Astrocyte (in vitro differentiated cells and primary cell): ENCODE measurements around the gene RNF5.

Experiments
- EZH2 ChIP-seq: IDR thresholded peaks from 2 replicates; pipeline ENCODE4 v1.6.1; 2012; ENCODE audit warnings: mild to moderate bottlenecking, low read length, inconsistent platforms; ENCODE audit not compliant: insufficient read depth
- TF ChIP-seq, protein P1 (sequence below): IDR thresholded peaks from 2 replicates; pipeline ENCODE4 v1.5.1; 2011; ENCODE audit warnings: low read depth, mild to moderate bottlenecking, inconsistent platforms, low read length, moderate library complexity; ENCODE audit not compliant: insufficient read depth

DNA sequence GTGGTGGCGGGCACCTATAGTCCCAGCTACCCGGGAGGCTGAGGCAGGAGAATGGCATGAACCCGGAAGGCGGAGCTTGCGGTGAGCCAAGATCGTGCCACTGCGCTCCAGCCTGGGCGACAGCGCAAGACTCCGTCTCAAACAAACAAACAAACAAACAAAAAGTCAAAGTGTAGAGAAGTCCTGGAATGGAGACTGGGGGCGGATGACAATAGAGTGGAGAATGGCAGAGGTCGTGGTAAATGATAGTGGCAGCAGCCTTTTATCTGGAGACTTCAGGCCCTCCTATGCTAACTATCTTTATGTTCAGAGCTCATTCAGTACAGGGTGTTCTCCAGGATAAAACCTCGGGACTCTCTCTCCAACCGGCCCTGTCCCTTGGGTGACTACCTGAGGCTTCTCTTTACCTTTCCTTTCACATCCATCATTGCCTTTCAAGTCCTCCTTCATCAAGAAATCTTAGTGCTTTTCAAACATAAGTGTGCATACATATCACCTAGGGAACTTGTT lies 46.7 kb upstream of the RNF5 start:
- TF ChIP-seq, protein P1, sequence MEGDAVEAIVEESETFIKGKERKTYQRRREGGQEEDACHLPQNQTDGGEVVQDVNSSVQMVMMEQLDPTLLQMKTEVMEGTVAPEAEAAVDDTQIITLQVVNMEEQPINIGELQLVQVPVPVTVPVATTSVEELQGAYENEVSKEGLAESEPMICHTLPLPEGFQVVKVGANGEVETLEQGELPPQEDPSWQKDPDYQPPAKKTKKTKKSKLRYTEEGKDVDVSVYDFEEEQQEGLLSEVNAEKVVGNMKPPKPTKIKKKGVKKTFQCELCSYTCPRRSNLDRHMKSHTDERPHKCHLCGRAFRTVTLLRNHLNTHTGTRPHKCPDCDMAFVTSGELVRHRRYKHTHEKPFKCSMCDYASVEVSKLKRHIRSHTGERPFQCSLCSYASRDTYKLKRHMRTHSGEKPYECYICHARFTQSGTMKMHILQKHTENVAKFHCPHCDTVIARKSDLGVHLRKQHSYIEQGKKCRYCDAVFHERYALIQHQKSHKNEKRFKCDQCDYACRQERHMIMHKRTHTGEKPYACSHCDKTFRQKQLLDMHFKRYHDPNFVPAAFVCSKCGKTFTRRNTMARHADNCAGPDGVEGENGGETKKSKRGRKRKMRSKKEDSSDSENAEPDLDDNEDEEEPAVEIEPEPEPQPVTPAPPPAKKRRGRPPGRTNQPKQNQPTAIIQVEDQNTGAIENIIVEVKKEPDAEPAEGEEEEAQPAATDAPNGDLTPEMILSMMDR: no peak
- TF ChIP-seq EZH2: no peak
